H9 (cell line): ENCODE measurements around the gene KIF2C. TPM values are rescaled to one million over a fixed set of nuclear protein-coding genes. Genes with fewer than 3 reads are reported as not detected.

Source experiments
- DNase-seq: peaks from one replicate; pipeline ENCODE4 v3.0.0-alpha.2; 2017
- H2AFZ ChIP-seq: one replicate; pipeline ENCODE4 v1.6.1; 2013; ENCODE audit warnings: mild to moderate bottlenecking, low read length, control low read depth, moderate library complexity
- H2AK5ac ChIP-seq: 2 replicates; pipeline ENCODE4 v1.6.1; 2013; ENCODE audit warnings: low read length, control low read depth, mixed read lengths; ENCODE audit not compliant: insufficient read length
- H2BK120ac ChIP-seq: one replicate; pipeline ENCODE4 v1.6.1; 2013; ENCODE audit warnings: low read depth, mild to moderate bottlenecking, low read length, control low read depth, inconsistent platforms; ENCODE audit not compliant: poor library complexity, severe bottlenecking
- H2BK12ac ChIP-seq: 2 replicates; pipeline ENCODE4 v1.6.1; 2013; ENCODE audit warnings: low read length, control low read depth, mixed read lengths, low read depth; ENCODE audit not compliant: insufficient read length
- H2BK15ac ChIP-seq: 2 replicates; pipeline ENCODE4 v1.6.1; 2013; ENCODE audit warnings: low read depth, low read length, control low read depth
- H2BK20ac ChIP-seq: one replicate; pipeline ENCODE4 v1.6.1; 2013; ENCODE audit warnings: low read depth, mild to moderate bottlenecking, low read length, control low read depth, inconsistent platforms; ENCODE audit not compliant: poor library complexity, severe bottlenecking
- H2BK5ac ChIP-seq: 2 replicates; pipeline ENCODE4 v1.6.1; 2013; ENCODE audit warnings: low read length, control low read depth, mixed read lengths; ENCODE audit not compliant: insufficient read length
- H3K14ac ChIP-seq: 2 replicates; pipeline ENCODE4 v1.6.1; 2013; ENCODE audit warnings: low read length, control low read depth; ENCODE audit not compliant: insufficient read depth
- H3K18ac ChIP-seq: 2 replicates; pipeline ENCODE4 v1.6.1; 2013; ENCODE audit warnings: low read depth, mild to moderate bottlenecking, mixed read lengths, low read length, control low read depth; ENCODE audit not compliant: insufficient read length
- H3K23ac ChIP-seq: 2 replicates; pipeline ENCODE4 v1.6.1; 2013; ENCODE audit warnings: low read length, control low read depth, mixed read lengths, low read depth; ENCODE audit not compliant: insufficient read length
- H3K23me2 ChIP-seq: 2 replicates; pipeline ENCODE4 v1.6.1; 2013; ENCODE audit warnings: low read depth, mild to moderate bottlenecking, mixed read lengths, low read length, control low read depth; ENCODE audit not compliant: insufficient read length, poor library complexity, severe bottlenecking
- H3K27ac ChIP-seq: 2 replicates; pipeline ENCODE4 v1.5.1; 2013; ENCODE audit warnings: low read length, control low read depth, mixed read lengths, low read depth; ENCODE audit not compliant: insufficient read length
- H3K27me3 ChIP-seq: 2 replicates; pipeline ENCODE4 v1.6.1; 2013; ENCODE audit warnings: low read length, control low read depth, inconsistent platforms; ENCODE audit not compliant: insufficient read depth
- H3K4ac ChIP-seq: 2 replicates; pipeline ENCODE4 v1.6.1; 2013; ENCODE audit warnings: low read depth, mild to moderate bottlenecking, control low read depth, inconsistent platforms, low read length, moderate library complexity
- H3K4me1 ChIP-seq: 2 replicates; pipeline ENCODE4 v1.6.1; 2013; ENCODE audit warnings: low read length, control low read depth, inconsistent platforms; ENCODE audit not compliant: insufficient read depth
- H3K4me2 ChIP-seq: 2 replicates; pipeline ENCODE4 v1.6.1; 2013; ENCODE audit warnings: low read length, control low read depth, mixed read lengths; ENCODE audit not compliant: insufficient read length, insufficient read depth
- H3K56ac ChIP-seq: 2 replicates; pipeline ENCODE4 v1.6.1; 2013; ENCODE audit warnings: low read depth, mild to moderate bottlenecking, mixed read lengths, low read length, control low read depth; ENCODE audit not compliant: insufficient read length
- H3K79me1 ChIP-seq: 2 replicates; pipeline ENCODE4 v1.6.1; 2013; ENCODE audit warnings: low read depth, mild to moderate bottlenecking, moderate library complexity, low read length, control low read depth, inconsistent platforms; ENCODE audit not compliant: insufficient read depth, poor library complexity, severe bottlenecking
- H3K79me2 ChIP-seq: 2 replicates; pipeline ENCODE4 v1.6.1; 2013; ENCODE audit warnings: low read length, control low read depth, inconsistent platforms; ENCODE audit not compliant: insufficient read depth
- H3K9ac ChIP-seq: 2 replicates; pipeline ENCODE4 v1.6.1; 2013; ENCODE audit warnings: low read length, control low read depth, mixed read lengths; ENCODE audit not compliant: insufficient read length; ENCODE audit errors: extremely low read depth
- H3K9me3 ChIP-seq: one replicate; pipeline ENCODE4 v1.6.1; 2013; ENCODE audit warnings: low read depth, low read length, inconsistent platforms; ENCODE audit not compliant: control insufficient read depth
- H3T11ph ChIP-seq: one replicate; pipeline ENCODE4 v1.6.1; 2013; ENCODE audit warnings: mild to moderate bottlenecking, low read length, control low read depth, inconsistent platforms
- H4K20me1 ChIP-seq: one replicate; pipeline ENCODE4 v1.6.1; 2013; ENCODE audit not compliant: control insufficient read depth, insufficient read length, insufficient read depth
- H4K5ac ChIP-seq: 2 replicates; pipeline ENCODE4 v1.6.1; 2013; ENCODE audit warnings: low read depth, mild to moderate bottlenecking, mixed read lengths, low read length, control low read depth; ENCODE audit not compliant: insufficient read length
- H4K8ac ChIP-seq: replicated peaks from 2 replicates; pipeline ENCODE4 v1.6.1; 2013; ENCODE audit warnings: low read length, control low read depth, mixed read lengths, low read depth; ENCODE audit not compliant: insufficient read length
- H4K91ac ChIP-seq: 2 replicates; pipeline ENCODE4 v1.6.1; 2013; ENCODE audit warnings: low read depth, mild to moderate bottlenecking, moderate library complexity, mixed read lengths, low read length, control low read depth; ENCODE audit not compliant: insufficient read length
- H3K27ac Mint-ChIP-seq, 3 experiments: 2 replicates in 2 of 3; 3 replicates in 1 of 3; pipeline ENCODE4 v1.8.0; 2020 to 2021; ENCODE audit warnings: mixed read lengths in 3 of 3, mild to moderate bottlenecking in 1 of 3, moderate library complexity in 1 of 3
- H3K27me3 Mint-ChIP-seq: 2 replicates; pipeline ENCODE4 v1.8.0; 2021; ENCODE audit warnings: low read depth, mild to moderate bottlenecking, moderate library complexity, mixed read lengths
- H3K36me3 Mint-ChIP-seq, 3 experiments: 2 replicates in 2 of 3; 3 replicates in 1 of 3; pipeline ENCODE4 v1.8.0; 2020 to 2021; ENCODE audit warnings: low read depth in 3 of 3, mixed read lengths in 3 of 3; ENCODE audit not compliant: insufficient read depth in 1 of 3
- H3K4me1 Mint-ChIP-seq, 2 experiments: 2 replicates each; pipeline ENCODE4 v1.8.0; 2020; ENCODE audit warnings: mixed read lengths in 2 of 2
- H3K4me3 Mint-ChIP-seq, 2 experiments: 2 replicates in 1 of 2; 3 replicates in 1 of 2; pipeline ENCODE4 v1.8.0; 2020 to 2021; ENCODE audit warnings: mild to moderate bottlenecking in 2 of 2, mixed read lengths in 2 of 2, moderate library complexity in 1 of 2
- H3K9me3 Mint-ChIP-seq, 2 experiments: 2 replicates in 1 of 2; 3 replicates in 1 of 2; pipeline ENCODE4 v1.8.0; 2020; ENCODE audit warnings: mild to moderate bottlenecking in 2 of 2, mixed read lengths in 2 of 2, moderate library complexity in 1 of 2
- CTCF ChIP-seq: fragments of 200-600 bp; sonication (generic); conservative IDR thresholded peaks from 3 replicates; pipeline ENCODE4 v1.8.0; 2021; ENCODE audit warnings: antibody characterized with exemption, mild to moderate bottlenecking
- WGBS: extraction: QIAGEN DNeasy Blood & Tissue Kit; methylation state at CpG from one replicate; pipeline ENCODE4 v1.1.7; 2013; ENCODE audit warnings: missing lambda C conversion rate, low lambda C conversion rate, mixed read lengths; ENCODE audit not compliant: insufficient read length; ENCODE audit errors: extremely low coverage; 5-methylcytosine and 5-hydroxymethylcytosine counted together
- total RNA-seq: library from RNA; stranded (reverse); gene quantifications from 2 replicates; pipeline ENCODE4 v1.2.1, GENCODE V29; 2021

The KIF2C gene
- total RNA-seq, 1 experiment from 2014 or later: 73.1 TPM

GRCh38 chr1:44694863-44695478, 44.7 kb upstream of the KIF2C start:
- no peak for DNase-seq
- Histone ChIP-seq H3K23ac (no peak overlapping the region), H3K79me2 (no peaks in the 10 kb centered on the region), H3K9ac (no peak overlapping the region), H4K8ac (no peak overlapping the region), H3K9me3 (no peaks in the 10 kb centered on the region), H3K27ac (no peak overlapping the region), H3T11ph (no peak overlapping the region), H2BK120ac (no peak overlapping the region), H3K18ac (no peak overlapping the region), H3K4me1 (no peaks in the 10 kb centered on the region), H2BK15ac (no peak overlapping the region), H2AFZ (no peak overlapping the region), H2AK5ac (no peak overlapping the region), H3K4me2 (no peak overlapping the region), H4K91ac (no peak overlapping the region), H2BK20ac (no peak overlapping the region), H3K23me2 (no peaks in the 10 kb centered on the region), H2BK5ac (no peak overlapping the region), H3K79me1 (no peaks in the 10 kb centered on the region), H4K5ac (no peak overlapping the region), H3K27me3 (no peaks in the 10 kb centered on the region), H3K4ac (no peak overlapping the region), H4K20me1 (no peaks in the 10 kb centered on the region), H3K14ac (no peak overlapping the region), H2BK12ac (no peak overlapping the region), H3K56ac (no peak overlapping the region)
- no peak overlapping the region for H3K27ac Mint-ChIP-seq
- no CpG with 5 or more reads among the region's 7 CpGs for WGBS
- H3K9me3 Mint-ChIP-seq: no peaks in the 10 kb centered on the region
- TF ChIP-seq CTCF: no peak
- peaks cover 0 to 5% of the 10 kb centered on the region in 2 experiments; a peak in 2 of 4 replicates for H3K4me1 Mint-ChIP-seq
- H3K36me3 Mint-ChIP-seq: no peaks in the 10 kb centered on the region
- peaks cover 5% of the 10 kb centered on the region for H3K27me3 Mint-ChIP-seq
- no peak overlapping the region; a peak in 1 of 5 replicates for H3K4me3 Mint-ChIP-seq
